H1 (cell line): ENCODE data around the gene ZSWIM2. TPM values are rescaled to one million over a fixed set of nuclear protein-coding genes. Genes with fewer than 3 reads are reported as not detected.

Experiments
- CTCF ChIA-PET: fragments of 300-600 bp; sonication (Branson Sonifier 250); formaldehyde crosslinking; loops from one replicate; lab custom pipeline; 2021; ENCODE audit not compliant: partially characterized antibody; lab: Charles Lee
- POLR2A ChIA-PET: fragments of 300-600 bp; sonication (Branson Sonifier 250); formaldehyde crosslinking; loops from one replicate; lab custom pipeline; 2021; ENCODE audit warnings: inconsistent platforms; ENCODE audit not compliant: partially characterized antibody; lab: Charles Lee
- DNase-seq, 2 experiments: peaks; one replicate each; pipeline versions ENCODE4 v3.0.0 to v3.0.0-alpha.2; 2010 to 2022; ENCODE audit warnings: low spot score in 2 of 2, low read depth in 1 of 2, mixed read lengths in 1 of 2
- FAIRE-seq: peaks from 2 replicates; lab custom pipeline; 2011; peaks lifted over from hg19 to GRCh38; lab: Jason Lieb, UNC
- H2AFZ ChIP-seq: 2 replicates; pipeline ENCODE4 v1.8.1; 2012; ENCODE audit warnings: low read length, inconsistent platforms
- H2AK5ac ChIP-seq: 2 replicates; pipeline ENCODE4 v1.6.1; 2013; ENCODE audit warnings: low read depth, low read length
- H2BK120ac ChIP-seq: replicated peaks from 2 replicates; pipeline ENCODE3; 2013; ENCODE audit warnings: low read depth, low read length, inconsistent platforms
- H2BK12ac ChIP-seq: 2 replicates; pipeline ENCODE4 v1.6.1; 2013; ENCODE audit warnings: low read depth, low read length
- H2BK15ac ChIP-seq: 2 replicates; pipeline ENCODE4 v1.6.1; 2013; ENCODE audit warnings: low read length
- H2BK20ac ChIP-seq: 2 replicates; pipeline ENCODE4 v1.6.1; 2013; ENCODE audit warnings: low read length
- H2BK5ac ChIP-seq: 2 replicates; pipeline ENCODE4 v1.6.1; 2013; ENCODE audit warnings: low read depth, low read length
- H3K14ac ChIP-seq: 2 replicates; pipeline ENCODE4 v1.6.1; 2013; ENCODE audit warnings: inconsistent platforms; ENCODE audit not compliant: insufficient read length
- H3K18ac ChIP-seq: 2 replicates; pipeline ENCODE4 v1.6.1; 2013; ENCODE audit warnings: low read length; ENCODE audit errors: extremely low read depth
- H3K23ac ChIP-seq: 2 replicates; pipeline ENCODE4 v1.6.1; 2013; ENCODE audit warnings: inconsistent platforms; ENCODE audit not compliant: insufficient read length
- H3K23me2 ChIP-seq: 2 replicates; pipeline ENCODE4 v1.6.1; 2013; ENCODE audit warnings: low read depth, low read length
- H3K27ac ChIP-seq: 2 replicates; pipeline ENCODE4 v1.6.1; 2011; ENCODE audit warnings: low read depth, low read length, inconsistent platforms
- H3K27me3 ChIP-seq, 4 experiments: replicated peaks in 1 of 4; 1 replicate in 1 of 4; 2 replicates in 3 of 4; pipeline versions ENCODE4 v1.6.1 to v1.8.1; 2011 to 2013; ENCODE audit warnings: low read length in 3 of 4, mild to moderate bottlenecking in 3 of 4, inconsistent platforms in 2 of 4, mixed read lengths in 2 of 4, moderate library complexity in 1 of 4; ENCODE audit not compliant: control insufficient read depth in 3 of 4, insufficient read depth in 3 of 4; ENCODE audit errors: extremely low read depth in 1 of 4
- H3K36me3 ChIP-seq, 4 experiments: 2 replicates each; pipeline versions ENCODE4 v1.6.1 to v1.8.1; 2011 to 2013; ENCODE audit warnings: mild to moderate bottlenecking in 4 of 4, low read length in 3 of 4, moderate library complexity in 2 of 4, control low read depth in 1 of 4, inconsistent platforms in 1 of 4; ENCODE audit not compliant: insufficient read depth in 4 of 4, control insufficient read depth in 2 of 4
- H3K4ac ChIP-seq: replicated peaks from 2 replicates; pipeline ENCODE3; 2013; ENCODE audit warnings: low read length, low read depth, mixed read lengths, inconsistent platforms; ENCODE audit not compliant: insufficient read length
- H3K4me1 ChIP-seq, 4 experiments: replicated peaks in 1 of 4; 1 replicate in 1 of 4; 2 replicates in 3 of 4; pipeline versions ENCODE4 v1.6.1 to v1.8.1; 2011 to 2013; ENCODE audit warnings: low read length in 3 of 4, inconsistent platforms in 2 of 4, mixed read lengths in 1 of 4; ENCODE audit not compliant: insufficient read depth in 4 of 4, control insufficient read depth in 3 of 4
- H3K4me2 ChIP-seq, 2 experiments: 2 replicates each; pipeline versions ENCODE4 v1.6.1 to v1.8.1; 2011 to 2013; ENCODE audit warnings: low read depth in 2 of 2, low read length in 2 of 2, control low read depth in 1 of 2, inconsistent platforms in 1 of 2, mild to moderate bottlenecking in 1 of 2; ENCODE audit not compliant: insufficient read depth in 1 of 2
- H3K4me3 ChIP-seq, 4 experiments: fragments of 200-600, 300-600 bp in 1 of 4; sonication (generic), shearing (Covaris generic), sonication (Bioruptor Twin) in 1 of 4; 2 replicates each; pipeline versions ENCODE4 v1.5.1 to v1.8.1; 2011 to 2016; ENCODE audit warnings: low read length in 4 of 4, low read depth in 3 of 4, control low read depth in 2 of 4, inconsistent platforms in 2 of 4, mild to moderate bottlenecking in 2 of 4, mixed read lengths in 1 of 4, moderate library complexity in 1 of 4; ENCODE audit not compliant: insufficient read depth in 2 of 4; ENCODE audit errors: extremely low read depth in 1 of 4
- H3K56ac ChIP-seq: replicated peaks from 2 replicates; pipeline ENCODE3; 2013; ENCODE audit warnings: low read depth, mild to moderate bottlenecking, mixed read lengths, low read length, inconsistent platforms; ENCODE audit not compliant: insufficient read length
- H3K79me1 ChIP-seq: 2 replicates; pipeline ENCODE4 v1.6.1; 2013; ENCODE audit warnings: low read depth, low read length, control low read depth
- H3K79me2 ChIP-seq, 2 experiments: 2 replicates each; pipeline versions ENCODE4 v1.6.1 to v1.8.1; 2012 to 2013; ENCODE audit warnings: low read length in 2 of 2, mild to moderate bottlenecking in 2 of 2, inconsistent platforms in 1 of 2; ENCODE audit not compliant: insufficient read depth in 2 of 2, control insufficient read depth in 1 of 2
- H3K9ac ChIP-seq, 4 experiments: replicated peaks in 1 of 4; 1 replicate in 1 of 4; 2 replicates in 3 of 4; pipeline versions ENCODE4 v1.6.1 to v1.8.1; 2011 to 2013; ENCODE audit warnings: low read depth in 3 of 4, low read length in 3 of 4, control low read depth in 2 of 4, mild to moderate bottlenecking in 2 of 4, moderate library complexity in 2 of 4, inconsistent platforms in 1 of 4; ENCODE audit errors: extremely low read depth in 1 of 4
- H3K9me3 ChIP-seq, 2 experiments: 2 replicates each; pipeline versions ENCODE4 v1.6.1 to v1.8.1; 2012 to 2013; ENCODE audit warnings: mild to moderate bottlenecking in 2 of 2, moderate library complexity in 2 of 2, control low read depth in 1 of 2, inconsistent platforms in 1 of 2, low read depth in 1 of 2, low read length in 1 of 2, mixed read lengths in 1 of 2; ENCODE audit not compliant: insufficient read depth in 2 of 2
- H4K20me1 ChIP-seq, 2 experiments: replicated peaks in 1 of 2; 2 replicates each; pipeline versions ENCODE3 to v1.8.1; 2011 to 2013; ENCODE audit warnings: inconsistent platforms in 2 of 2, low read length in 2 of 2, mild to moderate bottlenecking in 1 of 2; ENCODE audit not compliant: insufficient read depth in 2 of 2, control insufficient read depth in 1 of 2
- H4K5ac ChIP-seq: 2 replicates; pipeline ENCODE4 v1.6.1; 2013; ENCODE audit warnings: low read length, low read depth, mixed read lengths, inconsistent platforms; ENCODE audit not compliant: insufficient read length
- H4K8ac ChIP-seq: 2 replicates; pipeline ENCODE4 v1.8.0; 2013; ENCODE audit warnings: mild to moderate bottlenecking, moderate library complexity, low read length, inconsistent platforms; ENCODE audit not compliant: insufficient read depth; ENCODE audit errors: extremely low read depth
- H4K91ac ChIP-seq: replicated peaks from 2 replicates; pipeline ENCODE3; 2013; ENCODE audit warnings: low read length, mixed read lengths, inconsistent platforms; ENCODE audit not compliant: insufficient read length
- KDM5A ChIP-seq: fragments of 200-600 bp; IDR thresholded peaks from 2 replicates; pipeline ENCODE4 v1.7.1; 2012; ENCODE audit warnings: mild to moderate bottlenecking, low read length, inconsistent platforms, mixed read lengths
- PHF8 ChIP-seq: fragments of 200-600 bp; sonication (generic); conservative IDR thresholded peaks from 2 replicates; pipeline ENCODE4 v1.7.1; 2012; ENCODE audit warnings: low read depth, mild to moderate bottlenecking, inconsistent platforms, low read length, moderate library complexity
- SP2 ChIP-seq: IDR thresholded peaks from 2 replicates; pipeline ENCODE4 v1.6.1; 2012; ENCODE audit warnings: mild to moderate bottlenecking, low read length, inconsistent platforms
- polyA plus RNA-seq, 7 experiments: library from polyadenylated mRNA; depleted of rRNA in 3 of 7; stranded (reverse) in 5 of 7; unstranded in 2 of 7; fragments of >200 nt in 5 of 7; fragments of 200-250 nt in 2 of 7; gene quantifications; 1 replicate in 5 of 7; 2 replicates in 1 of 7; 4 replicates in 1 of 7; pipeline versions ENCODE4 v1.2.1 to v1.2.3, GENCODE V29; 2011 to 2013; ENCODE audit warnings: missing spikeins in 2 of 7, mixed read lengths in 2 of 7
- total RNA-seq: library from RNA; stranded (reverse); fragmentation: NEBNext Ultra II Directional; extraction: Animal tissue kit (Norgen Biotek cat#: 25700); gene quantifications from 2 replicates; pipeline ENCODE4 v1.2.1, GENCODE V29; 2021

The ZSWIM2 gene
- total and polyA plus RNA-seq, 2 of the 8 experiments (the other 6 are each of a cell fraction or from before 2014, with no cell fraction given), result not detected

DNA sequence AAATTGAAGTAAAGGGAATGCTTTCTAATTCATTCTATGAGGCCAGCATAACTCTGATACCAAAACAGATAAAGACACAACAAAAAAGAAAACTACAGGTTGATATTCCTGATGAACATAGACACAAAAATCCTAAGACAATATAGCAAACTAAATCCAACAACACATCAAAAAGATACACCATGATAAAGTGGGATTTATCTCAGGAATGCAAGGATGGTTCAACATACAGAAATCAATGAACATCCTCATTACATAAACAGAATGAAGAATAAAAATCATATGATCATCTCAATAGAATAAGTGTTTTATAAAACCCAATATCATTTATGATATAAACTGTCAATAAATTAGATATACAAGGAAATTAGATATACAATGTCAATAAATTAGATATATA, 65.7 kb downstream of the ZSWIM2 start:
- Histone ChIP-seq H3K14ac (no peak overlapping the region), H3K79me2 (no peaks in the 10 kb centered on the region), H4K91ac (no peak overlapping the region), H4K20me1 (no peaks in the 10 kb centered on the region), H3K27me3 (no peaks in the 10 kb centered on the region), H3K36me3 (no peaks in the 10 kb centered on the region), H2BK120ac (no peak overlapping the region), H3K9me3 (no peaks in the 10 kb centered on the region), H4K8ac (no peak overlapping the region), H4K5ac (no peak overlapping the region), H3K27ac (no peak overlapping the region), H3K4me2 (no peak overlapping the region), H2AFZ (no peak overlapping the region), H2BK12ac (no peak overlapping the region), H3K18ac (no peak overlapping the region), H3K23me2 (no peaks in the 10 kb centered on the region), H3K23ac (no peak overlapping the region), H3K4me1 (no peaks in the 10 kb centered on the region), H3K56ac (no peak overlapping the region), H3K79me1 (no peaks in the 10 kb centered on the region), H2AK5ac (no peak overlapping the region), H3K4me3 (no peak overlapping the region), H2BK20ac (no peak overlapping the region), H3K9ac (no peak overlapping the region), H2BK15ac (no peak overlapping the region), H3K4ac (no peak overlapping the region), H2BK5ac (no peak overlapping the region)
- ChIA-PET POLR2A (no interaction called here), CTCF (interaction anchor here (0.7 kb wide), 1 partner anchor 119 kb away, joined by 3 read pairs; no protein-coding TSS in a partner anchor)
- FAIRE-seq (no peak), DNase-seq (no peak)
- TF ChIP-seq KDM5A (no peak), PHF8 (no peak), SP2 (no peak)
